Keratinocyte (primary cell): ENCODE measurements around the gene MTA1. TPM values are rescaled to one million over a fixed set of nuclear protein-coding genes. Genes with fewer than 3 reads are reported as not detected.

ENCODE experiments used
- DNase-seq: peaks from one replicate; pipeline ENCODE4 v3.0.0-alpha.2; 2011; ENCODE audit warnings: low read depth, missing footprints, low spot score
- FAIRE-seq: peaks from 2 replicates; lab custom pipeline; 2011; peaks lifted over from hg19 to GRCh38; lab: Jason Lieb, UNC
- H2AFZ ChIP-seq: 2 replicates; pipeline ENCODE4 v1.6.0; 2012; ENCODE audit warnings: low read length, control low read depth, inconsistent platforms; ENCODE audit not compliant: control insufficient read depth
- H3K27ac ChIP-seq: 2 replicates; pipeline ENCODE4 v1.5.1; 2011; ENCODE audit warnings: low read length; ENCODE audit not compliant: control insufficient read depth, insufficient read depth
- H3K27me3 ChIP-seq: 3 replicates; pipeline ENCODE4 v1.6.0; 2011; ENCODE audit warnings: low read length; ENCODE audit not compliant: control insufficient read depth, insufficient read depth; ENCODE audit errors: extremely low read depth
- H3K36me3 ChIP-seq, 2 experiments: 2 replicates in 1 of 2; 3 replicates in 1 of 2; pipeline ENCODE4 v1.5.1; 2011; ENCODE audit warnings: low read length in 2 of 2, mild to moderate bottlenecking in 1 of 2; ENCODE audit not compliant: control insufficient read depth in 2 of 2, insufficient read depth in 2 of 2; ENCODE audit errors: extremely low read depth in 1 of 2
- H3K4me1 ChIP-seq: 3 replicates; pipeline ENCODE4 v1.5.1; 2011; ENCODE audit warnings: low read length; ENCODE audit not compliant: control insufficient read depth, insufficient read depth; ENCODE audit errors: extremely low read depth
- H3K4me2 ChIP-seq: 3 replicates; pipeline ENCODE4 v1.6.0; 2011; ENCODE audit warnings: low read depth, low read length; ENCODE audit not compliant: control insufficient read depth, insufficient read depth; ENCODE audit errors: extremely low read depth
- H3K4me3 ChIP-seq, 3 experiments: fragments of 200-600 bp in 1 of 3; sonication (generic) in 1 of 3; 2 replicates in 2 of 3; 3 replicates in 1 of 3; pipeline ENCODE4 v1.5.1; 2011 to 2016; ENCODE audit warnings: low read length in 3 of 3, mild to moderate bottlenecking in 3 of 3, control low read depth in 2 of 3, inconsistent platforms in 1 of 3, low read depth in 1 of 3, mixed read lengths in 1 of 3, mixed run types in 1 of 3, moderate library complexity in 1 of 3; ENCODE audit not compliant: control insufficient read depth in 2 of 3, insufficient read depth in 2 of 3; ENCODE audit errors: extremely low read depth in 1 of 3
- H3K79me2 ChIP-seq: 2 replicates; pipeline ENCODE4 v1.6.0; 2012; ENCODE audit warnings: low read length; ENCODE audit not compliant: control insufficient read depth, insufficient read depth
- H3K9ac ChIP-seq: 3 replicates; pipeline ENCODE4 v1.6.0; 2011; ENCODE audit warnings: low read length; ENCODE audit not compliant: control insufficient read depth, insufficient read depth; ENCODE audit errors: extremely low read depth
- H3K9me1 ChIP-seq: 3 replicates; pipeline ENCODE4 v1.6.0; 2011; ENCODE audit warnings: low read length; ENCODE audit not compliant: control insufficient read depth, insufficient read depth; ENCODE audit errors: extremely low read depth
- H3K9me3 ChIP-seq: 2 replicates; pipeline ENCODE4 v1.5.1; 2012; ENCODE audit warnings: low read depth, low read length; ENCODE audit not compliant: control insufficient read depth
- H4K20me1 ChIP-seq: 3 replicates; pipeline ENCODE4 v1.6.0; 2011; ENCODE audit warnings: low read length; ENCODE audit not compliant: control insufficient read depth, insufficient read depth; ENCODE audit errors: extremely low read depth
- CTCF ChIP-seq, 3 experiments: IDR thresholded peaks in 1 of 3; conservative IDR thresholded peaks in 1 of 3; optimal IDR thresholded peaks in 1 of 3; 2 replicates in 2 of 3; 3 replicates in 1 of 3; pipeline versions ENCODE3 to v1.5.1; 2011; ENCODE audit warnings: low read length in 3 of 3, mild to moderate bottlenecking in 3 of 3, moderate library complexity in 2 of 3, control low read depth in 1 of 3, inconsistent platforms in 1 of 3; ENCODE audit not compliant: insufficient read depth in 2 of 3; ENCODE audit errors: extremely low read depth in 1 of 3
- EZH2 ChIP-seq: IDR thresholded peaks from one replicate; pipeline ENCODE4 v1.6.1; 2012; ENCODE audit warnings: inconsistent platforms, mild to moderate bottlenecking, low read length, moderate library complexity
- dilution Hi-C: fragments of 300-500 bp; cut with MboI; formaldehyde crosslinking; loops from one replicate; pipeline ENCODE4 v1.7.0; 2020; ENCODE audit warnings: low sequenced_read_pairs; ENCODE audit not compliant: extremely low pct_ligation_motif_present
- polyA plus RNA-seq, 5 experiments: library from polyadenylated mRNA; depleted of rRNA in 3 of 5; stranded (reverse) in 3 of 5; stranded (forward) in 1 of 5; unstranded in 1 of 5; fragments of >200 nt; gene quantifications; 1 replicate in 1 of 5; 2 replicates in 3 of 5; 3 replicates in 1 of 5; pipeline versions ENCODE4 v1.2.1 to v1.2.3, GENCODE V29; 2011 to 2012; ENCODE audit warnings: missing spikeins in 2 of 5, low read depth in 1 of 5, low replicate concordance in 1 of 5

MTA1 gene
- polyA plus RNA-seq, 1 donor (not counting 4 experiments of a cell fraction or from before 2014, with no cell fraction given), result 33.6 TPM

GRCh38 chr14:105386581-105387529 is 32.8 kb upstream of the MTA1 start:
- no peak overlapping the region for H3K4me2 ChIP-seq
- DNase-seq, result no peak
- no peak for FAIRE-seq
- no peak overlapping the region for H3K9ac ChIP-seq
- no peaks in the 10 kb centered on the region for H3K27me3 ChIP-seq
- H3K79me2 ChIP-seq, result no peaks in the 10 kb centered on the region
- H3K4me1 ChIP-seq, result no peaks in the 10 kb centered on the region
- dilution Hi-C loops, result no loop called here
- H4K20me1 ChIP-seq, result no peaks in the 10 kb centered on the region
- H3K36me3 ChIP-seq, result peaks cover 0 to 11% of the 10 kb centered on the region in 2 experiments
- H2AFZ ChIP-seq, result no peak overlapping the region
- no peak overlapping the region for H3K4me3 ChIP-seq
- H3K9me1 ChIP-seq, result no peaks in the 10 kb centered on the region
- no peak for TF ChIP-seq EZH2
- TF ChIP-seq CTCF (optimal IDR thresholded peaks at IDR 0.05 in 1 of 3, IDR thresholded peaks at IDR 0.05 in 1 of 3, conservative IDR thresholded peaks at IDR 0.05 in 1 of 3; ENCODE audit: extremely low read depth in 1 of 3, insufficient read depth in 2 of 3, low read length in 3 of 3), result no peak
- no peak overlapping the region for H3K27ac ChIP-seq
- no peaks in the 10 kb centered on the region for H3K9me3 ChIP-seq

- no peak overlapping the region for H3K4me2 ChIP-seq
- H3K9me1 ChIP-seq, result no peaks in the 10 kb centered on the region
- no peaks in the 10 kb centered on the region for H3K9me3 ChIP-seq
- FAIRE-seq (no peak), DNase-seq (no peak)
- no peak overlapping the region for H3K9ac ChIP-seq
- dilution Hi-C loops, result no loop called here
- H3K36me3 ChIP-seq, result peaks cover 0 to 8% of the 10 kb centered on the region in 2 experiments
- no peaks in the 10 kb centered on the region for H4K20me1 ChIP-seq
- H3K4me1 ChIP-seq, result no peaks in the 10 kb centered on the region
- no peak overlapping the region for H3K4me3 ChIP-seq
- no peak overlapping the region for H3K27ac ChIP-seq
- H3K27me3 ChIP-seq, result no peaks in the 10 kb centered on the region
- no peaks in the 10 kb centered on the region for H3K79me2 ChIP-seq
- no peak overlapping the region for H2AFZ ChIP-seq
- no peak for TF ChIP-seq EZH2
- no peak for TF ChIP-seq CTCF (optimal IDR thresholded peaks at IDR 0.05 in 1 of 3, IDR thresholded peaks at IDR 0.05 in 1 of 3, conservative IDR thresholded peaks at IDR 0.05 in 1 of 3; ENCODE audit: extremely low read depth in 1 of 3, insufficient read depth in 2 of 3, low read length in 3 of 3)
Measured at GRCh38 chr14:105387530-105387922, 32.1 kb upstream of the MTA1 start.
